Endothelial cell of umbilical vein (primary cell): ENCODE data around the gene RO60. TPM values are rescaled to one million over a fixed set of nuclear protein-coding genes. Genes with fewer than 3 reads are reported as not detected.

Experiments
- BruUV-seq: library from RNA; stranded (reverse); fragments of 400-500 nt; replicated peaks from 2 replicates; lab custom pipeline; 2021; lab: Mats Ljungman, UMichigan
- CTCF ChIA-PET: fragments of 300-600, 350-600 bp; sonication (Branson Sonifier 250); formaldehyde crosslinking; loops from one replicate; lab custom pipeline; 2021; ENCODE audit warnings: antibody characterized with exemption, inconsistent platforms; lab: Charles Lee
- POLR2A ChIA-PET: fragments of 300-600, 350-600 bp; sonication (Branson Sonifier 250); formaldehyde crosslinking; loops from one replicate; lab custom pipeline; 2021; ENCODE audit warnings: antibody characterized with exemption, inconsistent platforms; lab: Charles Lee
- DNase-seq: peaks from one replicate; pipeline ENCODE4 v3.0.0-alpha.2; 2011; ENCODE audit warnings: low read depth, low spot score
- FAIRE-seq: peaks from 2 replicates; lab custom pipeline; 2011; peaks lifted over from hg19 to GRCh38; lab: Jason Lieb, UNC
- H2AFZ ChIP-seq: 2 replicates; pipeline ENCODE4 v1.6.0; 2012; ENCODE audit warnings: low read depth, low read length, control low read depth, inconsistent platforms
- H3K27ac ChIP-seq: 2 replicates; pipeline ENCODE4 v1.5.1; 2011; ENCODE audit warnings: low read depth, mild to moderate bottlenecking, control low read depth, low read length, moderate library complexity; ENCODE audit not compliant: insufficient read depth
- H3K27me3 ChIP-seq, 2 experiments: 2 replicates each; pipeline versions ENCODE4 v1.6.0 to v1.6.1; 2011; ENCODE audit warnings: low read length in 2 of 2, mixed read lengths in 1 of 2; ENCODE audit not compliant: control insufficient read depth in 2 of 2, insufficient read depth in 2 of 2
- H3K36me3 ChIP-seq, 2 experiments: 2 replicates in 1 of 2; 3 replicates in 1 of 2; pipeline ENCODE4 v1.5.1; 2011; ENCODE audit warnings: low read length in 2 of 2, mild to moderate bottlenecking in 1 of 2, moderate library complexity in 1 of 2; ENCODE audit not compliant: control insufficient read depth in 2 of 2, insufficient read depth in 2 of 2; ENCODE audit errors: extremely low read depth in 1 of 2
- H3K4me1 ChIP-seq: 3 replicates; pipeline ENCODE4 v1.5.1; 2011; ENCODE audit warnings: mild to moderate bottlenecking, low read length; ENCODE audit not compliant: control insufficient read depth, insufficient read depth; ENCODE audit errors: extremely low read depth
- H3K4me2 ChIP-seq: 2 replicates; pipeline ENCODE4 v1.6.1; 2011; ENCODE audit warnings: low read length, control low read depth, mixed read lengths; ENCODE audit not compliant: insufficient read depth
- H3K4me3 ChIP-seq, 3 experiments: fragments of 200-600 bp in 1 of 3; sonication (generic), shearing (Covaris generic) in 1 of 3; replicated peaks in 1 of 3; 2 replicates each; pipeline ENCODE4 v1.5.1; 2011 to 2016; ENCODE audit warnings: control low read depth in 3 of 3, low read length in 3 of 3, mild to moderate bottlenecking in 2 of 3, inconsistent platforms in 1 of 3, low read depth in 1 of 3, moderate library complexity in 1 of 3; ENCODE audit not compliant: insufficient read depth in 1 of 3
- H3K79me2 ChIP-seq: 2 replicates; pipeline ENCODE4 v1.6.0; 2012; ENCODE audit warnings: low read length, inconsistent platforms; ENCODE audit not compliant: control insufficient read depth, insufficient read depth
- H3K9ac ChIP-seq: replicated peaks from 2 replicates; pipeline ENCODE3; 2011; ENCODE audit warnings: low read length, control low read depth; ENCODE audit not compliant: insufficient read depth; ENCODE audit errors: extremely low read depth
- H3K9me1 ChIP-seq: replicated peaks from 3 replicates; pipeline ENCODE4 v1.6.0; 2011; ENCODE audit warnings: mild to moderate bottlenecking, low read length; ENCODE audit not compliant: control insufficient read depth, insufficient read depth; ENCODE audit errors: extremely low read depth
- H3K9me3 ChIP-seq: replicated peaks from 2 replicates; pipeline ENCODE4 v1.5.1; 2012; ENCODE audit warnings: low read length, inconsistent platforms; ENCODE audit not compliant: control insufficient read depth, insufficient read depth
- H4K20me1 ChIP-seq: replicated peaks from 2 replicates; pipeline ENCODE3; 2011; ENCODE audit warnings: mild to moderate bottlenecking, low read length; ENCODE audit not compliant: control insufficient read depth, insufficient read depth; ENCODE audit errors: extremely low read depth
- CTCF ChIP-seq, 2 donors: IDR thresholded peaks; 1 replicate in 1 of 2; 2 replicates in 1 of 2; pipeline ENCODE4 v1.5.1; 2011; ENCODE audit warnings: low read length in 2 of 2, mild to moderate bottlenecking in 2 of 2, moderate library complexity in 2 of 2, control low read depth in 1 of 2, inconsistent platforms in 1 of 2, low read depth in 1 of 2; ENCODE audit not compliant: insufficient read depth in 1 of 2; ENCODE audit errors: extremely low read depth in 1 of 2
- EZH2 ChIP-seq: IDR thresholded peaks from 2 replicates; pipeline ENCODE4 v1.6.1; 2012; ENCODE audit warnings: borderline replicate concordance, low read depth, mild to moderate bottlenecking, moderate library complexity, low read length, inconsistent platforms; ENCODE audit not compliant: severe bottlenecking
- FOS ChIP-seq: IDR thresholded peaks from 2 replicates; pipeline ENCODE4 v1.6.1; 2011; ENCODE audit warnings: mild to moderate bottlenecking, low read length, moderate library complexity, borderline replicate concordance; ENCODE audit not compliant: insufficient read depth
- GATA2 ChIP-seq: IDR thresholded peaks from 2 replicates; pipeline ENCODE4 v1.7.0; 2011; ENCODE audit warnings: low read depth, mild to moderate bottlenecking, moderate library complexity, mixed read lengths, low read length; ENCODE audit not compliant: insufficient read length, insufficient read depth
- JUN ChIP-seq: IDR thresholded peaks from 2 replicates; pipeline ENCODE4 v1.6.1; 2011; ENCODE audit warnings: borderline replicate concordance, low read depth; ENCODE audit not compliant: insufficient read length, insufficient read depth
- MAX ChIP-seq: IDR thresholded peaks from 2 replicates; pipeline ENCODE4 v1.6.1; 2011; ENCODE audit not compliant: insufficient read depth, insufficient read length
- MYC ChIP-seq: IDR thresholded peaks from one replicate; pipeline ENCODE4 v1.6.1; 2011; ENCODE audit warnings: mild to moderate bottlenecking, low read depth, low read length
- POLR2A ChIP-seq: IDR thresholded peaks from 2 replicates; pipeline ENCODE4 v1.6.1; 2012; ENCODE audit warnings: low read depth, mild to moderate bottlenecking, control low read depth, low read length
- POLR2AphosphoS5 ChIP-seq: IDR thresholded peaks from 2 replicates; pipeline ENCODE4 v1.6.1; 2012; ENCODE audit warnings: low read depth, mild to moderate bottlenecking, control low read depth, low read length, moderate library complexity; ENCODE audit not compliant: insufficient read depth
- dilution Hi-C: fragments of 300-500 bp; cut with MboI; formaldehyde crosslinking; loops from one replicate; pipeline ENCODE4 v1.15.0; 2019; ENCODE audit warnings: low sequenced_read_pairs; ENCODE audit not compliant: extremely low pct_ligation_motif_present
- intact Hi-C: fragments of 100-400 bp; cut with micrococcal nuclease; formaldehyde crosslinking; loops from one replicate; pipeline ENCODE4 v1.10.0; 2022
- polyA plus RNA-seq, 4 experiments: library from polyadenylated mRNA; depleted of rRNA in 3 of 4; stranded (reverse) in 3 of 4; unstranded in 1 of 4; fragments of >200 nt; gene quantifications; 2 replicates each; pipeline versions ENCODE4 v1.2.1 to v1.2.3, GENCODE V29; 2011 to 2012; ENCODE audit warnings: missing spikeins in 1 of 4
- total RNA-seq: library from RNA; stranded (reverse); gene quantifications from 2 replicates; pipeline ENCODE4 v1.2.3, GENCODE V29; 2021

Gene RO60
- total and polyA plus RNA-seq, 2 donors (not counting 3 experiments of a cell fraction or from before 2014, with no cell fraction given) = 11.1 to 60.3 TPM

- Histone ChIP-seq H2AFZ (no peak overlapping the region), H3K27ac (no peak overlapping the region), H3K4me2 (no peak overlapping the region), H3K79me2 (no peaks in the 10 kb centered on the region), H3K4me3 (no peak overlapping the region), H3K9ac (no peak overlapping the region), H3K4me1 (no peaks in the 10 kb centered on the region), H3K27me3 (no peaks in the 10 kb centered on the region), H3K9me1 (no peaks in the 10 kb centered on the region), H3K9me3 (no peaks in the 10 kb centered on the region), H3K36me3 (peaks cover 1 to 2% of the 10 kb centered on the region in 2 experiments), H4K20me1 (no peaks in the 10 kb centered on the region)
- TF ChIP-seq JUN = no peak
- no peak for TF ChIP-seq EZH2
- no peak for TF ChIP-seq FOS
- TF ChIP-seq POLR2A = no peak
- TF ChIP-seq POLR2AphosphoS5 = no peak
- TF ChIP-seq CTCF (IDR thresholded peaks at IDR 0.05; ENCODE audit: extremely low read depth in 1 of 2, insufficient read depth in 1 of 2, low read depth in 1 of 2, low read length in 2 of 2) = no peak
- TF ChIP-seq GATA2 = no peak
- TF ChIP-seq MYC = no peak
- no peak for TF ChIP-seq MAX
- ChIA-PET POLR2A (no interaction called here), CTCF (interaction anchor here (0.9 to 1.5 kb wide), 2 partner anchors 11 to 13 kb away, joined by 3 to 6 read pairs; no protein-coding TSS in a partner anchor)
- DNase-seq = no peak
- no TSS peak for BruUV-seq
- intact Hi-C loops (no loop called here), dilution Hi-C loops (no loop called here)
- FAIRE-seq = no peak
Observed at GRCh38 chr1:193090865-193091264, 31.5 kb downstream of the RO60 start.
